HCEC 1CT (cell line): Measurements from ENCODE around the gene LYRM7.
A peak's percentile ranks its signal among the peaks of the same experiment; 100 is the strongest.
"Not testable (repeated sequence)": the region's sequence is repeated elsewhere in the genome, so short reads cannot be mapped to it uniquely, and the experiment has no call there.

Source experiments
- DNase-seq: peaks from one replicate; pipeline ENCODE4 v3.0.0-alpha.2; 2017

LYRM7 gene

GRCh38 chr5:131170540-131171275 lies at the start of gene LYRM7:
Gene LYRM7 (plus strand): TSS chr5:131170944. CDS start chr5:131171021, 77 bp downstream.
- DNase-seq, result peak; percentile 100

GRCh38 chr5:131127244-131127643 lies 43.5 kb upstream of the LYRM7 start:
- not testable (repeated sequence) for DNase-seq

GRCh38 chr5:131129306-131129705 lies 41.4 kb upstream of the LYRM7 start:
- no peak for DNase-seq

- DNase-seq, result not testable (repeated sequence)
Measured at GRCh38 chr5:131133091-131133490, 37.7 kb upstream of the LYRM7 start.

GRCh38 chr5:131138406-131138805 lies 32.3 kb upstream of the LYRM7 start:
- not testable (repeated sequence) for DNase-seq

GRCh38 chr5:131139321-131139720 lies 31.4 kb upstream of the LYRM7 start:
- DNase-seq, result no peak

GRCh38 chr5:131142970-131143617 lies 27.6 kb upstream of the LYRM7 start:
- DNase-seq, result no peak

- DNase-seq, result no peak
Measured at GRCh38 chr5:131147258-131147657, 23.5 kb upstream of the LYRM7 start.

GRCh38 chr5:131148835-131149234 lies 21.9 kb upstream of the LYRM7 start:
- DNase-seq, result no peak

GRCh38 chr5:131150408-131150807 lies 20.3 kb upstream of the LYRM7 start:
- DNase-seq, result no peak

GRCh38 chr5:131151216-131151615 lies 19.5 kb upstream of the LYRM7 start:
- DNase-seq, result no peak

GRCh38 chr5:131156385-131156784 lies 14.4 kb upstream of the LYRM7 start:
- no peak for DNase-seq

- no peak for DNase-seq
Measured at GRCh38 chr5:131156957-131157356, 13.8 kb upstream of the LYRM7 start.

- no peak for DNase-seq
Measured at GRCh38 chr5:131160134-131160533, 10.6 kb upstream of the LYRM7 start.

- DNase-seq, result peak; percentile 48
Measured at GRCh38 chr5:131163276-131164119, 7.2 kb upstream of the LYRM7 start.

GRCh38 chr5:131164191-131165118 lies 6.3 kb upstream of the LYRM7 start:
- DNase-seq, result peak; percentile 91

GRCh38 chr5:131165119-131165727 lies 5.5 kb upstream of the LYRM7 start, which contains the start of gene HINT1:
Gene HINT1 (minus strand): TSS chr5:131165256. CDS start chr5:131165205, 51 bp downstream.
- DNase-seq, result peak; percentile 87

GRCh38 chr5:131167615-131168014 lies 3.1 kb upstream of the LYRM7 start:
- no peak for DNase-seq

- DNase-seq, result no peak
Measured at GRCh38 chr5:131169810-131170539, 769 bp upstream of the LYRM7 start.

GRCh38 chr5:131171276-131171810 lies 599 bp downstream of the LYRM7 start:
- no peak for DNase-seq

- DNase-seq, result no peak
Measured at GRCh38 chr5:131180407-131180806, 9.7 kb downstream of the LYRM7 start.
